Activated CD8-positive, alpha-beta memory T cell treated with anti-CD3 and anti-CD28 coated beads, Interleukin-2, amount 50 U/mL, for 24 hours (primary cell): ENCODE results near the gene THNSL1.
A peak's percentile ranks its signal among the peaks of the same experiment; 100 is the strongest.
"Not testable (repeated sequence)": the region's sequence is repeated elsewhere in the genome, so short reads cannot be mapped to it uniquely, and the experiment has no call there.

ENCODE experiments used
- DNase-seq: peaks from one replicate; pipeline ENCODE4 v3.0.0-alpha.2; 2020; ENCODE audit errors: extremely low read depth

Gene THNSL1

GRCh38 chr10:24998044-24998443, 18.4 kb upstream of the THNSL1 start:
- no peak for DNase-seq

- not testable (repeated sequence) for DNase-seq
Measured at GRCh38 chr10:25011591-25011990, 4.8 kb upstream of the THNSL1 start.

- DNase-seq = no peak
Measured at GRCh38 chr10:25014579-25014978, 1.8 kb upstream of the THNSL1 start.

GRCh38 chr10:25015828-25016375, 510 bp upstream of the THNSL1 start, which contains the start of gene ENKUR:
Gene ENKUR (minus strand): TSS chr10:25016158. CDS start chr10:25015936, 222 bp downstream.
- DNase-seq = peak; percentile 80

GRCh38 chr10:25017154-25017590, 760 bp downstream of the THNSL1 start:
- no peak for DNase-seq

- no peak for DNase-seq
Measured at GRCh38 chr10:25017661-25018060, 1.2 kb downstream of the THNSL1 start.

GRCh38 chr10:25018703-25019102, 2.3 kb downstream of the THNSL1 start:
- no peak for DNase-seq

- no peak for DNase-seq
Measured at GRCh38 chr10:25023278-25023677, 6.9 kb downstream of the THNSL1 start.

- no peak for DNase-seq
Measured at GRCh38 chr10:25024528-25024927, 8.1 kb downstream of the THNSL1 start.

GRCh38 chr10:25026463-25026862, 10.1 kb downstream of the THNSL1 start:
- no peak for DNase-seq

- no peak for DNase-seq
Measured at GRCh38 chr10:25028711-25029110, 12.3 kb downstream of the THNSL1 start.

GRCh38 chr10:25029519-25029918, 13.1 kb downstream of the THNSL1 start:
- no peak for DNase-seq

GRCh38 chr10:25036381-25036780, 20.0 kb downstream of the THNSL1 start:
- DNase-seq = no peak

GRCh38 chr10:25038325-25038724, 21.9 kb downstream of the THNSL1 start:
- DNase-seq = no peak

GRCh38 chr10:25039531-25039930, 23.1 kb downstream of the THNSL1 start:
- no peak for DNase-seq

GRCh38 chr10:25046641-25047040, 30.2 kb downstream of the THNSL1 start:
- no peak for DNase-seq

- no peak for DNase-seq
Measured at GRCh38 chr10:25047088-25047487, 30.7 kb downstream of the THNSL1 start.

GRCh38 chr10:25047591-25048301, 31.3 kb downstream of the THNSL1 start:
- DNase-seq = no peak

GRCh38 chr10:25048450-25048849, 32.0 kb downstream of the THNSL1 start:
- no peak for DNase-seq

- no peak for DNase-seq
Measured at GRCh38 chr10:25049966-25050365, 33.6 kb downstream of the THNSL1 start.

GRCh38 chr10:25050402-25050801, 34.0 kb downstream of the THNSL1 start:
- no peak for DNase-seq

- DNase-seq = no peak
Measured at GRCh38 chr10:25052012-25052411, 35.6 kb downstream of the THNSL1 start.

GRCh38 chr10:25056726-25057125, 40.3 kb downstream of the THNSL1 start:
- no peak for DNase-seq

GRCh38 chr10:25057886-25058285, 41.5 kb downstream of the THNSL1 start:
- DNase-seq = no peak
